Left lung (tissue), 10 donors: ENCODE measurements around the gene PPM1J. TPM values are rescaled to one million over a fixed set of nuclear protein-coding genes. Genes with fewer than 3 reads are reported as not detected.

Source experiments
- ATAC-seq: fragments of 200-7000 bp; cut with Tn5 transposase; one replicate; pipeline ENCODE4 v1.9.1; 2020; ENCODE audit warnings: moderate library complexity
- DNase-seq, 4 donors: peaks; one replicate each; pipeline ENCODE4 v3.0.0-alpha.2; 2013 to 2020
- H3K27ac ChIP-seq, 2 donors: fragments of 200-600 bp; sonication (generic) in 1 of 2; one replicate each; pipeline versions ENCODE4 v1.5.0 to v1.8.0; 2020 to 2021
- H3K27me3 ChIP-seq, 2 donors: fragments of 200-600 bp; sonication (generic) in 1 of 2; one replicate each; pipeline versions ENCODE4 v1.5.0 to v1.8.0; 2020 to 2021
- H3K36me3 ChIP-seq, 2 donors: fragments of 200-600 bp; sonication (generic) in 1 of 2; one replicate each; pipeline versions ENCODE4 v1.5.0 to v1.8.0; 2020 to 2021
- H3K4me1 ChIP-seq, 2 donors: fragments of 200-600 bp; one replicate each; pipeline ENCODE4 v1.8.0; 2021
- H3K4me3 ChIP-seq, 2 donors: fragments of 200-600 bp; sonication (generic) in 1 of 2; one replicate each; pipeline versions ENCODE4 v1.5.0 to v1.8.0; 2020 to 2021; ENCODE audit warnings: mild to moderate bottlenecking in 1 of 2
- H3K9me3 ChIP-seq, 2 donors: fragments of 200-600 bp; sonication (generic) in 1 of 2; one replicate each; pipeline versions ENCODE4 v1.5.0 to v1.8.0; 2020 to 2021
- CTCF ChIP-seq, 2 donors: fragments of 200-600 bp; sonication (generic) in 1 of 2; IDR thresholded peaks; one replicate each; pipeline versions ENCODE4 v1.5.0 to v1.8.0; 2021; ENCODE audit warnings: antibody characterized with exemption in 2 of 2
- intact Hi-C, 2 donors: fragments of 100-400 bp; cut with DNase I; formaldehyde crosslinking; loops; one replicate each; pipeline versions ENCODE4 v1.11.2 to v1.14.2; 2022
- polyA plus RNA-seq, 6 donors: library from polyadenylated mRNA; unstranded; fragments of 120-200 nt; gene quantifications; one replicate each; pipeline ENCODE4 v1.2.1, GENCODE V29; 2013; ENCODE audit not compliant: insufficient read length in 6 of 6
- total RNA-seq, 2 donors: library from RNA; stranded (reverse); fragmentation: NEBNext Ultra II Directional; extraction: Animal tissue kit (Norgen Biotek cat#: 25700); gene quantifications; one replicate each; pipeline ENCODE4 v1.2.1, GENCODE V29; 2021
- donor health status: DM: no; HTN: yes; CAD: no.
- donor health status: DM: no; HTN: no; CAD: no.

The PPM1J gene
- total and polyA plus RNA-seq, 8 donors: 0.47 to 0.93 (median 0.65) TPM

DNA sequence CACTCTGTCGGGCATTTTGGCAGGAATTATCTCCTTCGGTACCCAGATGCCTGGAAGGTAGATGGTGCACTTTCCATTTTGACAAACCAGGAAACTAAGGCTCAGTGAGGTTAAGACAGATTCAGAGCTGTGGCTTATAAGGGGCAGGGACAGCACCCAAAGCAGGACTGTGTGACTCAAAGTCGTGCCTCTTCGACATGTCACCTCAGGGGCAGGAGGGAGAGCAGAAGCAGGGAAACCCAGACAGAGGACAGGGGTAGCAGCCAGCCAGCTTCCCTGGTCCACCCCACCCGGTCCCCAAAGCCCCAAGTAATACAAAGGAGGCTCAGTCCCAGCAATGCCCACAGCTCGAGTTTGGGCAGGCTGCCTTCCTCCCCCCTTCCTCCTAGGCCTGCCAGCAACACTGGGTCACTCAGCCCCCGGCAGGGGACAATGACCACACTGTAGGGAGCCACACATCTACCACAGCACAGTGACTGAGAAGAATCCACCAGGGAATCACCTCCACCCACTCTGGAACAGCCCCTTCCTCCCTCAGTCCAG, 10.7 kb downstream of the PPM1J start:
- H3K4me1 ChIP-seq: peaks cover 47 to 71% of the 10 kb centered on the region in 2 donors
- no peaks in the 10 kb centered on the region for H3K9me3 ChIP-seq
- no peak for TF ChIP-seq CTCF (IDR thresholded peaks at IDR 0.05)
- DNase-seq (no peak), ATAC-seq (no peak)
- H3K36me3 ChIP-seq: peaks cover 0 to 31% of the 10 kb centered on the region in 2 donors
- H3K27ac ChIP-seq: peak overlapping the region; percentile 60 to 74
- H3K4me3 ChIP-seq: peak overlapping the region; percentile 17 to 91
- peaks cover 0 to 26% of the 10 kb centered on the region in 2 donors for H3K27me3 ChIP-seq
- intact Hi-C loops: loop anchor here in 1 of 2 donors (10.0 kb wide), 2 partner anchors 80 to 310 kb away; partner anchors contain the start of gene CTTNBP2NL

- TF ChIP-seq CTCF (IDR thresholded peaks at IDR 0.05): no peak
- H3K9me3 ChIP-seq: no peaks in the 10 kb centered on the region
- H3K4me1 ChIP-seq: peaks cover 47 to 78% of the 10 kb centered on the region in 2 donors
- DNase-seq: no peak
- peaks cover 0 to 26% of the 10 kb centered on the region in 2 donors for H3K27me3 ChIP-seq
- intact Hi-C loops: loop anchor here in 1 of 2 donors (10.0 kb wide), 2 partner anchors 79 to 309 kb away; partner anchors contain the start of gene CTTNBP2NL
- H3K36me3 ChIP-seq: peaks cover 0 to 37% of the 10 kb centered on the region in 2 donors
- H3K4me3 ChIP-seq: peak overlapping the region in 1 of 2 donors; percentile 91
- H3K27ac ChIP-seq: peak overlapping the region in 1 of 2 donors; percentile 60
- no peak for ATAC-seq
Observed at GRCh38 chr1:112703706-112704105, 11.4 kb downstream of the PPM1J start.

- Histone ChIP-seq H3K27me3 (peaks cover 0 to 20% of the 10 kb centered on the region in 2 donors), H3K27ac (peak overlapping the region; percentile 66 to 94), H3K36me3 (peaks cover 0 to 48% of the 10 kb centered on the region in 2 donors), H3K4me1 (peaks cover 44 to 77% of the 10 kb centered on the region in 2 donors), H3K9me3 (no peaks in the 10 kb centered on the region), H3K4me3 (no peak overlapping the region)
- DNase-seq: no peak
- ATAC-seq: no peak
- intact Hi-C loops: loop anchor here in 1 of 2 donors (10.0 kb wide), 2 partner anchors 78 to 308 kb away; partner anchors contain the start of gene CTTNBP2NL
- no peak for TF ChIP-seq CTCF (IDR thresholded peaks at IDR 0.05)
Observed at GRCh38 chr1:112702420-112703261, 12.5 kb downstream of the PPM1J start.

- Histone ChIP-seq H3K27ac (peak overlapping the region; percentile 66 to 94), H3K36me3 (peaks cover 0 to 51% of the 10 kb centered on the region in 2 donors), H3K4me3 (no peak overlapping the region), H3K4me1 (peaks cover 41 to 72% of the 10 kb centered on the region in 2 donors), H3K9me3 (no peaks in the 10 kb centered on the region), H3K27me3 (peaks cover 0 to 15% of the 10 kb centered on the region in 2 donors)
- no peak for TF ChIP-seq CTCF (IDR thresholded peaks at IDR 0.05)
- DNase-seq (no peak), ATAC-seq (no peak)
- intact Hi-C loops: loop anchor here in 1 of 2 donors (10.0 kb wide), 2 partner anchors 77 to 307 kb away; partner anchors contain the start of gene CTTNBP2NL
Observed at GRCh38 chr1:112702067-112702395, 13.1 kb downstream of the PPM1J start.
